ENCODE measurements around the gene ATAD3B.
"Not testable (repeated sequence)": the region's sequence is repeated elsewhere in the genome, so short reads cannot be mapped to it uniquely, and the experiment has no call there.

Gene ATAD3B

GRCh38 chr1:1517973-1518620 is 46.5 kb downstream of the ATAD3B start:
- Histone ChIP-seq H3K9me3 (ENCODE audit: control insufficient read depth, low read length) (no peaks in the 10 kb centered on the region), H2AFZ (no peak overlapping the region), H3K79me2 (no peaks in the 10 kb centered on the region), H3K36me3 (ENCODE audit: control insufficient read depth, insufficient read depth, low read length) (no peaks in the 10 kb centered on the region), H3K4me1 (no peaks in the 10 kb centered on the region), H3K4me2 (ENCODE audit: low read length) (no peak overlapping the region), H3K4me3 (ENCODE audit: low read depth, low read length) (no peak overlapping the region), H3K27ac (no peak overlapping the region), H3K27me3 (ENCODE audit: control insufficient read depth, insufficient read depth, low read length) (no peaks in the 10 kb centered on the region), H3K9ac (no peak overlapping the region)
- no peak for TF ChIP-seq CTCF (IDR thresholded peaks at IDR 0.05)

DNA sequence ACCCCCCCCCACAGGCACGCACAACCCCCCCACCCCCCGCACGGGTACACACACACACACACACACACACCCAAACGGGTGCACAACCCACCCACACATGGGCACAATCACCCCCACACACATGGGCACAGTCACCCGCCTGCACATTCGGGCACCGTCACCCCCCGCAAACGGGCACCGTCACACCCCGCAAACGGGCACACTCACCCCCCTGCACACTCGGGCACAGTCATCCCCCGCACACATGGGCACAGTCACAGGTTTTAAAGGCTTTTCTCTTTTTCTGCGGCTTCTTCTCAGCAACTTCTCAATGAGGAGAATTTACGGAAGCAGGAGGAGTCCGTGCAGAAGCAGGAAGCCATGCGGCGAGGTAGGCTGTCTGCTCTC is 47.0 kb downstream of the ATAD3B start:
- H3K4me1 ChIP-seq; H3K27me3 ChIP-seq (ENCODE audit: control insufficient read depth, insufficient read depth, low read length); H3K4me2 ChIP-seq (ENCODE audit: low read length); H3K27ac ChIP-seq; H3K9me3 ChIP-seq (ENCODE audit: control insufficient read depth, low read length); H3K9ac ChIP-seq; H3K36me3 ChIP-seq (ENCODE audit: control insufficient read depth, insufficient read depth, low read length); H2AFZ ChIP-seq; H3K79me2 ChIP-seq; H3K4me3 ChIP-seq (ENCODE audit: low read depth, low read length): not testable (repeated sequence)

DNA sequence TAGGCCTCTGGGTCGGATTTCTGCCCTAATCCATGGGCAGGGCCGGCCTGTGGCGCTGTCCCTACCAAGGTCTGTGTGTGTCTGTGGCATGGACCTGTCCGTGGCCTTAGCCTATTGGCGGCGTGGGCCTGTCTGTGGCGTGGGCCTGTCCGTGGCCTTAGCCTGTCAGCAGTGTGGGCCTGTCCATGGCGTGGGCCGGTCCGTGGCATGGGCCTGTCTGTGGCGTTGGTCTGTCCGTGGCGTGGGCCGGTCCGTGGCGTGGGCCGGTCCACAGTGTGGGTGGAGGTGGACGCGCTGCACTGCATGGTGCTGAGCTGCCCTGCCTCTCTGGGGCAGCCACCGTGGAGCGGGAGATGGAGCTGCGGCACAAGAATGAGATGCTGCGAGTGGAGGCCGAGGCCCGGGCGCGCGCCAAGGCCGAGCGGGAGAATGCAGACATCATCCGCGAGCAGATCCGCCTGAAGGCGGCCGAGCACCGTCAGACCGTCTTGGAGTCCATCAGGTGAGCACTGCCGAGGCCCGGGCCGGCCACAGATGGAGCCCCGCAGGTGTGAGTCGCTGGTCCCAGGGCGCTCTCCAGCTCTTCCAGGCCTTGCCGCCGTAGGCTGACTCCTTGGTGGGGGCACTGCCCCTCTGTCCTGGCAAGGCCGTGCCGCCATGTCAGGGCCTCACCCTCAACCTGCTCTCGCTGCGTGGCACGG is 48.4 kb downstream of the ATAD3B start:
- not testable (repeated sequence) for H3K36me3 ChIP-seq (ENCODE audit: control insufficient read depth, insufficient read depth, low read length)

DNA sequence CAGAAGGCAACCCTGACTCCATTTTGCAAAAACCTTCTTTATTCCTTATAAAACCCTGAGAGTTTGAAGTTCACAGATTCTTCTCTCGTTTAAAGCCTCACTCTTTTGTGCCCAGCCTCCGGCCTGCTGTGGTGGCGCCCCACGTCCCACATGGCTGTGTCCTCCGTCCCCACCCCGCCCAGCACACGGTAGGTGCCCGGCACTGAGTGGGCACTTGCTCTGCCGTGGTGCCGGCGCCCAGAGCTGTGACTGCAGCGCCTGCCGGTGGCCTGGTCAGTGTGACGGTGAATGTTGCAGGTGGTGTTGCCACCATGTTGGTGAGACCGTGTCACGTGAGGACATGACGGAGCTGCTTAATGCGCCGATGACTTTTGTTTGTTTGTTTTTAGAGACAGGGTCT is 49.8 kb downstream of the ATAD3B start:
- no peak overlapping the region for H3K4me3 ChIP-seq (ENCODE audit: low read depth, low read length)
- H3K36me3 ChIP-seq (ENCODE audit: control insufficient read depth, insufficient read depth, low read length) = no peaks in the 10 kb centered on the region
- H3K9me3 ChIP-seq (ENCODE audit: control insufficient read depth, low read length) = no peaks in the 10 kb centered on the region
- no peak overlapping the region for H2AFZ ChIP-seq
- H3K4me2 ChIP-seq (ENCODE audit: low read length) = no peak overlapping the region
- no peaks in the 10 kb centered on the region for H3K27me3 ChIP-seq (ENCODE audit: control insufficient read depth, insufficient read depth, low read length)
- H3K4me1 ChIP-seq = no peaks in the 10 kb centered on the region
- no peak overlapping the region for H3K9ac ChIP-seq
- H3K79me2 ChIP-seq = no peaks in the 10 kb centered on the region
- no peak overlapping the region for H3K27ac ChIP-seq
- TF ChIP-seq CTCF (IDR thresholded peaks at IDR 0.05) = no peak

More for the DNA sequence above, 48.4 kb downstream of the ATAD3B start:
- not testable (repeated sequence) for H3K4me1 ChIP-seq; H3K27ac ChIP-seq; H3K9me3 ChIP-seq (ENCODE audit: control insufficient read depth, low read length); H3K9ac ChIP-seq; H3K27me3 ChIP-seq (ENCODE audit: control insufficient read depth, insufficient read depth, low read length); H3K79me2 ChIP-seq; H2AFZ ChIP-seq; H3K4me3 ChIP-seq (ENCODE audit: low read depth, low read length); H3K4me2 ChIP-seq (ENCODE audit: low read length)

GRCh38 chr1:1522536-1522935 is 51.0 kb downstream of the ATAD3B start:
- H3K27ac ChIP-seq = not testable (repeated sequence)

GRCh38 chr1:1523226-1523625 is 51.7 kb downstream of the ATAD3B start:
- not testable (repeated sequence) for H3K9ac ChIP-seq; H3K36me3 ChIP-seq (ENCODE audit: control insufficient read depth, insufficient read depth, low read length); H3K9me3 ChIP-seq (ENCODE audit: control insufficient read depth, low read length); H3K79me2 ChIP-seq; H3K27me3 ChIP-seq (ENCODE audit: control insufficient read depth, insufficient read depth, low read length); H2AFZ ChIP-seq; H3K4me1 ChIP-seq; H3K27ac ChIP-seq; H3K4me3 ChIP-seq (ENCODE audit: low read depth, low read length); H3K4me2 ChIP-seq (ENCODE audit: low read length)

More at GRCh38 chr1:1522536-1522935, 51.0 kb downstream of the ATAD3B start:
- not testable (repeated sequence) for H3K4me3 ChIP-seq (ENCODE audit: low read depth, low read length); H3K27me3 ChIP-seq (ENCODE audit: control insufficient read depth, insufficient read depth, low read length); H3K79me2 ChIP-seq; H3K9ac ChIP-seq; H3K36me3 ChIP-seq (ENCODE audit: control insufficient read depth, insufficient read depth, low read length); H3K4me2 ChIP-seq (ENCODE audit: low read length); H2AFZ ChIP-seq; H3K4me1 ChIP-seq; H3K9me3 ChIP-seq (ENCODE audit: control insufficient read depth, low read length)

DNA sequence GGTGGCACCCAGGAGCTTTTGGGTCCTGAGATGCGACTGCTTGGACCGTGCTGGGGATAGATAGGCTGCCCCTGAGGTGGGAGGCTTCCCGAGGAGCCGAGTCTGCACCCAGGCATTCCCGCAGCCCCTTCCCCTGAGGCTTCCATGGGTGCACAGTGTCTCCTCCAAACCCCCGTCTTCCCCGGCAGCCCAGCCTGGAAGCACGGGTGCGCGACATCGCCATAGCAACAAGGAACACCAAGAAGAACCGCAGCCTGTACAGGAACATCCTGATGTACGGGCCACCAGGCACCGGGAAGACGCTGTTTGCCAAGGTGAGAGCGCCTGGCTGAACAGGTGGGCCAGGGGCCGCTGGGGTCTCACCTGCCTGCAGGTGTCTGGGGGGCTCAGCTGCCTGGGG is 52.1 kb downstream of the ATAD3B start:
- H3K79me2 ChIP-seq; H3K9me3 ChIP-seq (ENCODE audit: control insufficient read depth, low read length); H3K4me3 ChIP-seq (ENCODE audit: low read depth, low read length); H2AFZ ChIP-seq; H3K36me3 ChIP-seq (ENCODE audit: control insufficient read depth, insufficient read depth, low read length); H3K27me3 ChIP-seq (ENCODE audit: control insufficient read depth, insufficient read depth, low read length); H3K4me1 ChIP-seq; H3K9ac ChIP-seq; H3K27ac ChIP-seq; H3K4me2 ChIP-seq (ENCODE audit: low read length): not testable (repeated sequence)

GRCh38 chr1:1524750-1525383 is 53.3 kb downstream of the ATAD3B start:
- not testable (repeated sequence) for H3K79me2 ChIP-seq; H3K4me2 ChIP-seq (ENCODE audit: low read length); H3K27me3 ChIP-seq (ENCODE audit: control insufficient read depth, insufficient read depth, low read length); H3K4me1 ChIP-seq; H2AFZ ChIP-seq; H3K9ac ChIP-seq; H3K27ac ChIP-seq; H3K36me3 ChIP-seq (ENCODE audit: control insufficient read depth, insufficient read depth, low read length); H3K4me3 ChIP-seq (ENCODE audit: low read depth, low read length); H3K9me3 ChIP-seq (ENCODE audit: control insufficient read depth, low read length)

GRCh38 chr1:1526476-1526875 is 54.9 kb downstream of the ATAD3B start:
- not testable (repeated sequence) for H3K27ac ChIP-seq; H3K9ac ChIP-seq; H3K79me2 ChIP-seq; H3K9me3 ChIP-seq (ENCODE audit: control insufficient read depth, low read length); H3K4me1 ChIP-seq; H2AFZ ChIP-seq; H3K4me2 ChIP-seq (ENCODE audit: low read length); H3K27me3 ChIP-seq (ENCODE audit: control insufficient read depth, insufficient read depth, low read length); H3K36me3 ChIP-seq (ENCODE audit: control insufficient read depth, insufficient read depth, low read length); H3K4me3 ChIP-seq (ENCODE audit: low read depth, low read length)

Measured in parathyroid adenoma (tissue), 2 donors.